WTC11 (cell line): Measurements from ENCODE around the gene ADCY2. TPM values are rescaled to one million over a fixed set of nuclear protein-coding genes. Genes with fewer than 3 reads are reported as not detected.

Source experiments
- ATAC-seq: fragments of 200-7000 bp; cut with Tn5 transposase; 2 replicates; pipeline ENCODE4 v1.10.0; 2021; ENCODE audit warnings: mild to moderate bottlenecking, moderate library complexity
- CTCF ChIA-PET: fragments of 300-600 bp; sonication (Branson Sonifier 250); formaldehyde crosslinking; loops from one replicate; lab custom pipeline; 2021; ENCODE audit warnings: antibody characterized with exemption; lab: Charles Lee
- POLR2A ChIA-PET: fragments of 350-600 bp; sonication (Branson Sonifier 250); formaldehyde crosslinking; loops from one replicate; lab custom pipeline; 2021; ENCODE audit warnings: antibody characterized with exemption; lab: Charles Lee
- DNase-seq: peaks from one replicate; pipeline ENCODE4 v3.0.0; 2021; ENCODE audit warnings: low spot score
- H3K27ac Mint-ChIP-seq: 2 replicates; pipeline ENCODE4 v1.8.0; 2021; ENCODE audit warnings: mixed read lengths
- H3K27me3 Mint-ChIP-seq: 2 replicates; pipeline ENCODE4 v1.8.0; 2021; ENCODE audit warnings: low read depth, mild to moderate bottlenecking, moderate library complexity, mixed read lengths
- H3K36me3 Mint-ChIP-seq: 2 replicates; pipeline ENCODE4 v1.8.0; 2021; ENCODE audit warnings: mixed read lengths
- H3K4me1 Mint-ChIP-seq: 2 replicates; pipeline ENCODE4 v1.8.0; 2022; ENCODE audit warnings: mixed read lengths
- H3K4me3 Mint-ChIP-seq: 2 replicates; pipeline ENCODE4 v1.8.0; 2021; ENCODE audit warnings: mild to moderate bottlenecking, moderate library complexity, mixed read lengths
- H3K9me3 Mint-ChIP-seq: 2 replicates; pipeline ENCODE4 v1.8.0; 2021; ENCODE audit warnings: mixed read lengths
- ATF6 ChIP-seq: sonication (generic); formaldehyde crosslinking; IDR thresholded peaks from 2 replicates; pipeline ENCODE4 v1.8.1; 2023; ENCODE audit warnings: mild to moderate bottlenecking, missing genetic modification reagents
- CBFB ChIP-seq: sonication (generic); formaldehyde crosslinking; IDR thresholded peaks from 2 replicates; pipeline ENCODE4 v1.8.1; 2022; ENCODE audit warnings: mild to moderate bottlenecking, low read depth, missing genetic modification reagents
- CREB1 ChIP-seq: sonication (generic); formaldehyde crosslinking; IDR thresholded peaks from 2 replicates; pipeline ENCODE4 v1.8.0; 2023; ENCODE audit warnings: mild to moderate bottlenecking, missing genetic modification reagents
- CTCF ChIP-seq: fragments of 200-600 bp; IDR thresholded peaks from 2 replicates; pipeline ENCODE4 v1.8.0; 2022; ENCODE audit warnings: antibody characterized with exemption
- E2F4 ChIP-seq: sonication (generic); formaldehyde crosslinking; IDR thresholded peaks from 2 replicates; pipeline ENCODE4 v1.8.1; 2022; ENCODE audit warnings: low read depth, mild to moderate bottlenecking, moderate library complexity, missing genetic modification reagents, borderline replicate concordance
- E2F5 ChIP-seq: sonication (generic); formaldehyde crosslinking; IDR thresholded peaks from 2 replicates; pipeline ENCODE4 v1.8.1; 2022; ENCODE audit warnings: mild to moderate bottlenecking, moderate library complexity, missing genetic modification reagents
- FOXK1 ChIP-seq: sonication (generic); formaldehyde crosslinking; IDR thresholded peaks from 2 replicates; pipeline ENCODE4 v1.8.0; 2022; ENCODE audit warnings: mild to moderate bottlenecking, moderate library complexity, missing genetic modification reagents
- FOXP4 ChIP-seq: sonication (generic); formaldehyde crosslinking; IDR thresholded peaks from 2 replicates; pipeline ENCODE4 v1.8.0; 2022; ENCODE audit warnings: mild to moderate bottlenecking, missing genetic modification reagents
- GABPB1 ChIP-seq: sonication (generic); formaldehyde crosslinking; IDR thresholded peaks from 2 replicates; pipeline ENCODE4 v1.8.1; 2023; ENCODE audit warnings: mild to moderate bottlenecking, missing genetic modification reagents
- HMGXB4 ChIP-seq: sonication (generic); formaldehyde crosslinking; IDR thresholded peaks from 2 replicates; pipeline ENCODE4 v1.8.1; 2023; ENCODE audit warnings: mild to moderate bottlenecking, moderate library complexity, missing genetic modification reagents
- OVOL2 ChIP-seq: fragments of 250-450 bp; sonication (Bioruptor Pico); IDR thresholded peaks from 2 replicates; pipeline ENCODE4 v1.9.0; 2021; ENCODE audit warnings: mild to moderate bottlenecking, borderline replicate concordance
- SP1 ChIP-seq: sonication (generic); formaldehyde crosslinking; conservative IDR thresholded peaks from 2 replicates; pipeline ENCODE4 v1.8.1; 2022; ENCODE audit warnings: missing genetic modification reagents
- TCF7 ChIP-seq: sonication (generic); formaldehyde crosslinking; IDR thresholded peaks from 2 replicates; pipeline ENCODE4 v1.8.0; 2022; ENCODE audit warnings: mild to moderate bottlenecking, low read depth, missing genetic modification reagents, moderate library complexity
- TEAD1 ChIP-seq: sonication (generic); formaldehyde crosslinking; IDR thresholded peaks from 2 replicates; pipeline ENCODE4 v1.8.0; 2022; ENCODE audit warnings: mild to moderate bottlenecking, missing genetic modification reagents
- ZBTB21 ChIP-seq: sonication (generic); formaldehyde crosslinking; IDR thresholded peaks from 2 replicates; pipeline ENCODE4 v1.8.1; 2023; ENCODE audit warnings: mild to moderate bottlenecking, missing genetic modification reagents, borderline replicate concordance
- ZNF263 ChIP-seq: sonication (generic); formaldehyde crosslinking; IDR thresholded peaks from 2 replicates; pipeline ENCODE4 v1.8.1; 2022; ENCODE audit warnings: low read depth, mild to moderate bottlenecking, moderate library complexity, missing genetic modification reagents
- ZSCAN18 ChIP-seq: fragments of 250-450 bp; sonication (Bioruptor Pico); IDR thresholded peaks from 2 replicates; pipeline ENCODE4 v2.1.2; 2022; ENCODE audit warnings: mild to moderate bottlenecking, moderate library complexity
- total RNA-seq: library from RNA; stranded (reverse); gene quantifications from 3 replicates; pipeline ENCODE4 v1.2.3, GENCODE V29; 2021

ADCY2 gene
- total RNA-seq, 1 experiment from 2014 or later, result 142 TPM

GRCh38 chr5:7850395-7851239 is 454.7 kb downstream of the ADCY2 start, which contains the start of gene CFAP90:
Gene CFAP90 (minus strand): TSS chr5:7851133. CDS start chr5:7851021, 112 bp downstream.
- ATAC-seq (peak; percentile 76), DNase-seq (peak; percentile 91)
- Mint-ChIP-seq H3K4me3 (peak within 1 kb of the TSS; percentile 82), H3K27me3 (peaks cover 65% of the 10 kb centered on the region), H3K27ac (0 out of 2 replicates have a peak within 1 kb of the TSS, but pooled peaks have one; percentile 53), H3K4me1 (peaks cover 7% of the 10 kb centered on the region), H3K36me3 (no peaks in the 10 kb centered on the region), H3K9me3 (peaks cover 13% of the 10 kb centered on the region)
- ChIA-PET POLR2A (interaction anchor here (0.7 to 1.3 kb wide), 2 partner anchors 18 to 35 kb away, joined by 3 to 4 read pairs; partner anchors contain the start of genes FASTKD3 and MTRR), CTCF (interaction anchor here (0.6 to 2.6 kb wide), 17 partner anchors 10 to 1216 kb away, joined by 3 to 28 read pairs (median 4); partner anchors contain the start of genes FASTKD3 and MTRR)
- TF ChIP-seq ZBTB21 (CRISPR knock-in tag) (0 out of 2 replicates have a peak, but pooled peaks have one; percentile 31), TEAD1 (CRISPR knock-in tag) (0 out of 2 replicates have a peak, but pooled peaks have one; percentile 15), ZSCAN18 (CRISPR knock-in tag) (no peak), HMGXB4 (CRISPR knock-in tag) (peak; percentile 76; the same call in 1 of the 2 replicates), SP1 (peak; percentile 37; the same call in 1 of the 2 replicates), FOXP4 (peak; percentile 54; the same call in 1 of the 2 replicates), E2F5 (CRISPR knock-in tag) (0 out of 2 replicates have a peak, but pooled peaks have one; percentile 41), CBFB (CRISPR knock-in tag) (0 out of 2 replicates have a peak, but pooled peaks have one; percentile 33), TCF7 (no peak), CREB1 (CRISPR knock-in tag) (no peak), ZNF263 (CRISPR knock-in tag) (peak; percentile 36; the same call in 1 of the 2 replicates), E2F4 (CRISPR knock-in tag) (no peak), FOXK1 (CRISPR knock-in tag) (no peak)

- H3K27me3 Mint-ChIP-seq, result peaks cover 62% of the 10 kb centered on the region
- H3K4me3 Mint-ChIP-seq, result peak overlapping the region; percentile 80
- ChIA-PET POLR2A (interaction anchor here (0.7 to 1.3 kb wide), 2 partner anchors 17 to 36 kb away, joined by 3 to 4 read pairs; partner anchors contain the start of genes FASTKD3 and MTRR), CTCF (interaction anchor here (1.0 to 2.6 kb wide), 8 partner anchors 9 to 1032 kb away, joined by 3 to 28 read pairs (median 9); partner anchors contain the start of genes FASTKD3 and MTRR)
- ATAC-seq, result no peak
- peaks cover 7% of the 10 kb centered on the region for H3K4me1 Mint-ChIP-seq
- H3K27ac Mint-ChIP-seq, result 0 out of 2 replicates have a peak overlapping the region, but pooled peaks have one; percentile 53
- DNase-seq, result no peak
- H3K9me3 Mint-ChIP-seq, result peaks cover 13% of the 10 kb centered on the region
- H3K36me3 Mint-ChIP-seq, result no peaks in the 10 kb centered on the region
- TF ChIP-seq CTCF (no peak), OVOL2 (CRISPR knock-in tag) (no peak), ATF6 (CRISPR knock-in tag) (no peak), GABPB1 (no peak)
Observed at GRCh38 chr5:7851240-7851592, 455.3 kb downstream of the ADCY2 start.
